ENCODE results near the gene NDRG2.
"Not testable (repeated sequence)": the region's sequence is repeated elsewhere in the genome, so short reads cannot be mapped to it uniquely, and the experiment has no call there.

The NDRG2 gene

DNA sequence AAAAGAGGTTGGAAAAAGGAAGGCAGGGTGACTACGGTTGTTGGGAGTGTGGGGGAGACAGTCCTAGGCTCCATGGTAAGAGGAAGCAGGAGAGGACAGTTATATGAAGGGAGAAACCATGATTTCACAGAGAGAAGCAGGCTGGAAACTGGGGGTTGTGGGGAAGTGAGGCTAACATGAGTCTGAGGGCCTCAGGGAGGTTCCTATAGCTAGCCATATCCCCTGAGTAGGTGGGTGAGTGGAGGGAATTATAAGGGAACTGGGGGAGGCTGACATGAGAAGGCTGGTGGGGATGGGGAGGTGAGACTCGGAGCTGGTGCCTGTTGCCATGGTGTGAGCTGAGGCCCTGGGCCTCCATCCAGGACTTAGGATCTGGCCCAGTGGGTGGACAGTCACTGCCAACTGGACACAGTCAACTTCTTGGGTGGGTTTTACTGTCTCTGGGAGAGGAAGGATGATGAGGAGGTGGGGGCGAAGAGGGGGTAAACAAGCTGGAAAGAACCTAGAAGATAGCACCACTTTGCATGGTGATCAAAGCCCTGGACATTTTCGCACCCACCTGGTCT is 8.4 kb upstream of the NDRG2 start:
- DNase-seq, result no peak

GRCh38 chr14:21032326-21033132 is 7.7 kb upstream of the NDRG2 start:
- DNase-seq, result no peak

DNA sequence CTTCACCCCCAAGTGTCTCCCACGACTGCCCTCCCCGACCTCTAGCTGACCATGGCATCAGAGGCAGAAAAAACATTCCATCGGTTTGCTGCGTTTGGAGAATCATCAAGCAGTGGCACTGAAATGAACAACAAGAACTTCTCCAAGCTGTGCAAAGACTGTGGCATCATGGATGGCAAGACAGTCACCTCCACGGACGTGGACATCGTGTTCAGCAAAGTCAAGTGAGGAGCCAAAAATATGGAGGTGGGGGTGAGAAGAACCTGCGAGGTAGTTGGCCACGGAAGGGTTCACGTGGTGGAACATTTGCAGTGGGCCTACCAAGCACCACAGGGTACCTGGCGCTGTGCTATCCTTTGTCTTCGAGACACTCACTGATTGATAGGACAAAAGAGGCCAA is 5.7 kb upstream of the NDRG2 start:
- DNase-seq, result no peak

DNA sequence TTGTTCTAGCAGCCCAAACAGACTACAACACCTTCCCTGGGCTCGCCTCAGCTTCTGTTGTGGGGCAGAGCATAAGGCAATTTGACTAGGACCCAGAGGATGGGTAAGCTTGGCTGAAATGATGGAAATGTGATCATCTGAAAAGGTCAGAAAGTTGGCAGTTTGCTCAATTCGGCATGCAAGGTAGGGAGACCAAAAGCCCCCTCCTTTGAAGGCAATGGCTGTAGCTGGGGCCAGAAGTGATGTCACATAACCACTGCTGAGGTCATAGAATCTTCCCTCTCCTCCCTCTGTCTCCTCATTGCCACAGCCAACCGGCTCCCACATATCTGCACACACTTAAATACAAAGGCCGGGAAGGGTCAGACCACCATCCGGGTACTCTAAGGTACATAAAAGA is 5.1 kb upstream of the NDRG2 start, which contains the start of gene TPPP2:
TSS of gene TPPP2 (plus strand) at position 301 of the 400 bp plus-strand sequence. CDS start 365 bp downstream, outside the sequence.
- DNase-seq, result no peak

DNA sequence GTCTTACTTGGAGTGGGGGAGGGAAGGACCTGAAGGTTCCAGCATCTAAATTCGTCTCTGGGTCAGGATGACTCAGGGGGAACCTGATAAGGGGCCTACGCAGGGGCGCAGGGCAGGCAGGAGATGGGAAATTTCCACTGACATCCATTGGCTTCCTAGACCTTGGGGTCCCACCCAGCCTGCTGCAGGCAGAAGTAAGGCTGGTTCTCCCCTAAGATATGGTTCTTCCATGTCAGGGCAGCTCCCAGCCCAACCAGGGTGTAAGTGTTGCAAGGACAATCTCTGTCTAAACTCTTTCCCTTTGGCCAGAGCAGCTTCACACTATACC is 2.1 kb upstream of the NDRG2 start:
- DNase-seq, result no peak

DNA sequence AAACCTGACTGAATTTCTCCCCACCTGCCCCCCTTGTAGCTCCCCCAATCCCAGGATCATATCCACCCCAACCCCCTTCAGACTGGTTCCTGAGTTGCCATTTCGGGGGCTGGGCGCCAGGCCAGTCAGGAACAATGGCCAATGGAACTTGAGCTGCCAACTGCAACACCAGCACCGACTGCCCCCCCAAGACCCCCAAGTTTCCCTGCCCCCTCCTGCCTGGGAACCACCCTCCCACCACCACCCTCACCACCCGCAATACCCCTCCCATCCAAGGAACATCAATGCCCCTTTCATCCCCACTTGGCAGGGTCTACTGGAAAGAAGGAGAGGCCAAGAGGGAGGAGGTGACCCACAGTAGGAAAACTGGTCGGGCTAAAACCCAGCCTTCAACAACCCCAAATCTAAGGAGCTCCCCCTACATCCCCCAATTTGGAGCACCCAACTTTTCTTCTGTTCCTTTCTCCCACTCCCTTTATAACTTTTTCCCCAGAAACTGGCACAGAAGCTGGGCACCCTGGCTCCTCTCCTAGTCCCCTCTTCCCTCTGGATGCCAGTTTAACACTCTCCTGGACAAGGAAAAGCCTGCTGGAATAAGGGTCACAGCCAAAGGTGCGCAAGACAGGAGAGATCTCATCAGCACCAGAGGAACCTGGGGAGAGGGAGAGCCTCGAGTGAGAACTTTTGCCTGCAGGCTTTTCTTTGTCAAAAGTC is 1.6 kb upstream of the NDRG2 start:
- DNase-seq, result no peak

GRCh38 chr14:21025371-21026273 is 761 bp upstream of the NDRG2 start:
- DNase-seq, result no peak

GRCh38 chr14:21023817-21024584 is 860 bp downstream of the NDRG2 start:
- no peak for DNase-seq

DNA sequence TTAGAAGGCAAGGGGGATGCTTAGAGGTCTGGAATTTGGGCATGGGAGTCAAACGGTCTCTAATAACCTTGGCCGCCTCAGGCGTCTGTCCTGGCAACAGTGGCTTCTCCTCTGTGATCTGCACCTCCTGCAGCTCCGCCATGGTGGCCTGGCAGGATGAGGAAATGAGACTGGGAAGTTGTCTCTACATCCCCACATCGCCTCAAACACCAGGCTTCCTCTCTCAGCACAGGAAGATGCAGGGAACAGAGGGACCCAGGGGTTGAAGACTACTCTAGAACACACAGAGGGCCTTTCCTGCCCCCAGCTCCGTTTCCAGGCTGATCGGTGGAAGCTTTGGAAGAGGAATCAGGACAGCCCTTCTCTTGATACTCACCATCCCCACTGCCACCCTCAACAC is 1.7 kb downstream of the NDRG2 start:
- no peak for DNase-seq

DNA sequence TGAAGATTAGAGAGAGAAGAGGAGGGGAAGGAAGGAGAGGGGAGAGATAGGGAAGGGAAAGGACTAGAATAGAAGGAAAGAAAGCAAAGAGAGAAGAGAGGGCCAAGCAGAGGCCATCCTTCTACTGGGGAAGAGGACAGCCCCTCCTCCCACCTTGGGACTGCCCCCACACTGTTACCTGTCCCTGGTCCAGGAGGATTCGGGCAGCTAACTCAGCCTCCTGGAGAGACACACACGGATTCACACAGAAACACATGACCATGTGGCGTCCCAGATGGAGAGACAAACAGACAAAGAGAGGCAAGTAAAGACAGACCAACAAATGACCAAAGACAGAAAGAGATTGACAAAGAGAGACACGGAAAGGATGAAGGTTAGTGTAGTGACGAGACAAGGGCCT is 2.2 kb downstream of the NDRG2 start:
- no peak for DNase-seq

GRCh38 chr14:21020977-21021545 is 3.8 kb downstream of the NDRG2 start:
- no peak for DNase-seq

GRCh38 chr14:21019366-21019765 is 5.5 kb downstream of the NDRG2 start:
- DNase-seq, result no peak

DNA sequence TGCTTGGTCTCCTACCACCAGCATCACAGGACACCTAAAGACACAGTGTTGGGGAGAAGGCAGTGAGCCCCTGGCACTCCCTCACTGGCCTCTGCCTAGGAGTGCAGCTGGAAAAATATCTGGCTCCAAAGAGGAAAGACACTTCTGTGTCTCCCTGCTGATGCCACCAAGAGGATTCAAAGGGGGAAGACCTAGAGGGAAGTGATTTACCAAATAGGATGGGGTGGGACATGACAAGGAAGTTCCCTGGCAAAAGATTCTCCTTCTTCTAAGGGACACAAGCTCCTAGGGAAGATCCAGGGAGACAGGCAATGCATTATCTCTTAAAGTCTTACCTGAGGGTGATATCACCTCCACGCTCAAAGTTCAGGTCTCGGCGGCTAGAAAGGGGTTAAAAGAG is 6.1 kb downstream of the NDRG2 start:
- DNase-seq, result no peak

DNA sequence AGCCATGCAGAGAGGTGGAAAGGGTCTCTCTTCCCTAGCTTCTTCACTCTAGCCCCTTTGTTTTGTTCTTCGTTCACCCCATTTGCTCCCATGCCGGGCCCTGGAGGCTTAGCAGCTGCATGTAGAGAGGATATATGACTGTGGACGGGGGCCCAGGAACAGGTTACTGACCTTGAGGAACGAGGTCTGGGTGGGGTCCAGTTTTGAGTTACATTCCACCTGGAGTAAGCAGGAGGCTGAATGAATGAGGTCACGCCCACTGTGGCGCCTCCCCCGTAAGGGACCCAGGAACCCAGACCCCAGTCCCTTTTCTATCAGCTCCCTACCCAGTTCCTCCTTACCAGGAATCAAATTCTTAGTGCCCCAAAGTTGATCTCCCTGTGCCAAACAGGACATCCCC is 6.6 kb downstream of the NDRG2 start:
- no peak for DNase-seq

- no peak for DNase-seq
These were observed 7.2 kb downstream of the NDRG2 start for GRCh38 chr14:21017528-21018245.

DNA sequence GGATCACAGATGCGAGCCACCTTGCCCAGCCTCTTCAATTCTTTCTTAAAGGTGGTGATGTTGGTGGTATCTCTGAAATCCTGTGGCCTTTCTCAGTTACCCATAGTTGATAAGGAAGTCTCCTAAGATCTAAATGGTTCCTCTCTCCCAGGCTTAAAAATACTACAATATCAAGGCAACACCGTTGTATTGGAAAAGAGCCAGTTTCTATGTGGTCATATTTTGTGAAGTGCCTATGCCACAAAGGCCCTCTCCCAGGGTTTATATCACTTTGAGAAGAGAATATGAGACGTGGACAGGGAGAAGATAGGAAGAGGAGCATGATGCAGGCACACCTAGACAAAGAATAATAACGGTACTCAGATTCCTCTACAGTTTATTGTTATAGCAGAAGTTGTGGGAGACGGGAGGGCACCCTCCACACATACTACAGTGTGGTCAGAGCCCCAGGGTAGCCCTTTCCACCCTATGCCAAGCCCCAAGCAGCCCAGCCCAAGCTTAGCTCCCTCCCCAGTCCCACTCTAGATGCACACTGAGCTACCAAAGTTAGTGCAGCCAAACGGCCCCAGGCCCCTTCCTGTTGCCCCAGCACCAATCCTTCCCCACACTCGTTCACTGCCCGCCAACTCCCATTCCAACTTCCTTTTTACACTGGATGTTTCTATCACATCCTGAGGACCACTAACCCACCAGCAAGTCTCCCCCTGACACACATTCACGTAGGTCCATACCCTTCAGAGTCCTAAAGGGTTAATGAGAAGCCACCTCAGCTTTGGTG is 8.3 kb downstream of the NDRG2 start:
- no peak for DNase-seq

DNA sequence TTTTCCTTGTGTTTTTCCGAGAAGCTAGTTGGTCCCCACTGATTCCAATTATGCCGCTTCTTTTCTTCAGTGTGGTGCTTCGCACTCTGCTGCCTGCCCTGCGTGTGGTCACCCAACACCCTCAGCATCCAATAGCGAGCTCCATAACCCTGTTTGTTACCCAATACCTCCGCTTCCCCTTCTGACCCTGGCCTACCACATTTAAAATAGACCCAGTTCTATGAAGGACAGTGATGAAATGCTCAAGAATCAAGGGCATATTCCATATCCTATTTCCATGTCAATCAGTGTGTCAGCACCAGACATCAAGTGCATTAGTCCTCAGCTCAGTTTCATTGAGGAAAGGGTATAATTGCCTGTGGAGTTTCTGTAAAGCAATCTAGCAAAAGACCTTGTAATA is 9.5 kb downstream of the NDRG2 start:
- no peak for DNase-seq

GRCh38 chr14:21014761-21015190 is 10.1 kb downstream of the NDRG2 start:
- peak; percentile 66 for DNase-seq

DNA sequence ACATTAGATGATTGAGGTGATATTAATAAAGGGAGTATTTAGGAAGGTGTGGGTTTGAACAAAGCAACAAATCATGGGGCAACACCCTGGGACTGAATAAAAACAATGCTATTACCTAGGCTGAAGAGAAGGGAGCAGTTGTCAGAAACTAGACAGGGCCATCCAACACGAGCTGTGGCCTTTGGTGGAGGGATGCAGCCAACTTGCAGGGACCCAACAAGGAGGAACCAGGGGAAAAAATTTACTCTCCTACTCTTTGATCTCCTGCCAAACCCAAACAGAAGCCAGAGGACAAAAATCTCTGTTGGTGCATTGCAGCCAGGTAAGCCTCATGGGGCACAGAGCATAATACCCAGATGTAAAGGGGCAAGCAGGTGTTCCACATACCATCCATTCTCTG is 13.7 kb downstream of the NDRG2 start:
- no peak for DNase-seq

- DNase-seq, result not testable (repeated sequence)
These were observed 15.1 kb downstream of the NDRG2 start for GRCh38 chr14:21009721-21010120.

All from GDM1 (cell line).